NCI-H2227 (cell line): ENCODE results near the gene PRDM1.

ENCODE experiments used
- DNase-seq: peaks from one replicate; lab custom pipeline; 2025; ENCODE audit not compliant: unreplicated experiment; lab: John Stamatoyannopoulos, UW

PRDM1 gene

DNA sequence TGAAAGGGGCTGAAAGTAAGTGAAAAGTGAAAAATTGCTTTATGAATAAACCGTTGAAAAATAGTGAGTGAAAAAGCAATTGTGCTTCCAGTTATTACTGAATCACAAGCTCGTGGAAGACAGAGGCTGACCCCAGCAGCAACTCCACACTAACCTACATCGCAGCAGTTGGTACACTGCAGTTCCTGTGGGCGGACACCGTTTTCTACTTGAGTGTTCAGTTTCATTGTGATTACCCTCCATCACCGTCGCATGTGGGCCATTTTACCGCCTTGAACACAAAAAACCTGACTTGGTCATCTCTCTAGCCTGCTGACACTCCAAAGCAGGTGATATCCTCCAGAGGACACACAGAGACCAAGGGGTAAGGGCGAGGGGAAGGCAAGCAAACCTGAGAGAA is 28.4 kb downstream of the PRDM1 start:
- peak; percentile 42 for DNase-seq

DNA sequence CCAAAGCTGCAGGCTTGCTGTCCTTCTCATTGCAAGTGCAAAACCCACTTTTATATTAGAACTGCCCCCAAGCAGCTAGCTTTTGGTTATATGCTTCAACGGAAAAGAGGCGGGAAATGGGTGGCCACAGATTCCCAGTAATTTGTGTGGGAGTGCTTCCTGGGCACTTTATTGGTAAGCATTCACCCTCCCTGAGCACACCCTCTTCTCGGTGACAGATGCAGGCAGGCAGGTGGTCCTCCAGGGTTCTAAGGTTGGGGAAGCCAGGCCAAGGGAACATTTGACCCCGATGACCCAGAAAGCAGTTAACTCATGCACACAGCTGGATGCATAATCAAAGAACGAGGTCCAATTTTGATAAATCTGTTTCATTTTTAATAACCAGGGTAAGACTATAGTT is 29.1 kb downstream of the PRDM1 start:
- DNase-seq, result no peak

DNA sequence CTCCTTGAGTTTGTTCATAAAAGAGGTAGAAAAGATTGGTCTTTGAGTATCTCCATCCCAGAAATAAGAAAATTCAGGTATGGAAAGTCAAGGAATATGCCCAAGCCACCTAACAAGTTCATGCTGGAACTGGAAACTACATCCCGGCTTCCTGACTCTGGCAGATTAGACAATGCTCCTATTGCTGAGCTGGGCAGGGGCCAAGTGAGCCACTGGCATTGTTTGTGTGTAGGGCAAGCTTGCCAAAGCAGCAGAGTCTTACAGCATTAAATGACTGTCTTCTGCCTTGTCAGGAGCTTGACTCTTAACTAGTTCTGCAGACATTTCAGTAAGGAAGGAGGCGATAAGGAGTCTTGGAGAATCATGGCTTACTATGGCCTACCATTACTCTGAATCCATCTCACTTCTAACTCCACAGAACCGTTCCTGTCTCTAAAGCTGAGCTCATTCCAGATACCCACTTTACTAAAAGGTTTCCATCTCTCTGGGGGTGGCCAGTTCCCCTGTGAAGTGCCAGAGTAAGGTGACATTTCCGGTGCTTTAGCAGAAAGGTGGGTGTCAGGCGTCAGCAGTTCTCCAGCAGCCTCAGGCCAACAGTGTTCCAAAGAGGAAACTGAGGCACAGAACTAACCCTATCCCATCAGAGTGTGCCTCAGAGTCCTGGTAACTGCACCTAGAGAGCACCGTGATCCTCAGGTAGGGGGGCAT is 30.1 kb downstream of the PRDM1 start:
- DNase-seq, result no peak

DNA sequence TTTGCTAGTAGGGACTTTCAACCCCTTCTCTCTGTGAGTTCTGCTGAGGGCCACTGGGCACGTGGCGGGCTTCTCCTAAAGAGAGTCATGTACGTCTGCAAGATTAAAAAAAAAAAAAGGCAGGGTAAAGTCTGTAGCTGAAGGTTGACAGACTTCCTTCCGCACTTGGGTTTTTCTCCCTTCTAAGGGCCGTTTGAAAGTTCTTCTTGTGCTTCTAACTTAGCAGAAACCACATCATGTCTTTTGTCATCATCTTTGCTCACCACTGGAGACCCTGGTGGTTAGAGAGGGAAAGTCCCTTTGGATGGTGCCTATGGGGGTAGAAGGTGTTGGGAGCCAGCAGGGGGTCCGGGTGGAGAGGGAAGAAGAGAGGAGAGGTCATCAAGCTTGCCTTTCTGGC is 31.4 kb downstream of the PRDM1 start:
- DNase-seq, result no peak

DNA sequence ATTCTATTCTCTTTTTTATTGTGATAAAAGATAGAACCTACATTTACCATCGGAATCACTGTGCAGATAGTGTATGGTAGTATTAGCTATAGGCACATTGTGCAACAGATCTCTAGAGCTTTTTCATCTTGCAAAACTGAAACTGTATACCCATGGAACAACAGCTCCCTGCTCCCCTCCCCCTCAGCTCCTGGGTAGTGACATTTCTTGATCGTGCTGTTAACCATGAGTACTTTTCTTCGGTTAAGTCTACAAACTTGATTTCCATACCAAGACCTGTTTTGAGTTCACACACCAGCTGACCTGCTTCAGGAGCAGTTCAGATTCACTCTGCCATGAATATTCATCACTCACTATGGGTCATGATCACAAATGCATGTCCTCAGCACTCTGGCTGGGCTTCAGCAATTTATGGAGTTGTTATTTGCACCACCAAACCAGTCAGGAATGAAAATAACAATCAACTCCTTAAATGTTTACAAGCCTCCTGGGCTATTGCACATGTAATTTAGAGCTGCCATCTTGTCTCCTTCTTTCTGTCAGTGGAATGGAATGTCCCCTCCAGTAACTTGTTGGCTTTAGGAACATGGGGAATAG is 32.8 kb downstream of the PRDM1 start:
- no peak for DNase-seq

DNA sequence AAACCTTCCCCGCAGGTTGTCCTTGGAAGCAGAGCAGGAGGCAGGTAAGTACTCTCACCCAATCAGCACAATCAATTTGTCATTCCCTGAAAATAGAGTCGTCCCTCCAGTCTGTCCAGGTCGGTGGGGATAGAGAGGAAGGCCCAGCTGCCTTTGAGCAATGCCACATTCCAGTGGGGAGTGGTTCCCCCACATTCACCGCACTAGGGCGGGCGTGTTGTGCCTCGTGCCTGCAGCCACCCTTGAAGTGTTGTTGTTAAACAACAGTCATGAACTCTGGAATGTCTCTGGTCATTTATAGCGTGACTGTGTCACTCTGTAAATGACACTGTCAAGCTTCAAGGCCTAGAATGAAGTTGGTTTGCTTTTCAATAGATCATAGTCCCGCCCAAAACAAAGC is 33.4 kb downstream of the PRDM1 start:
- no peak for DNase-seq

DNA sequence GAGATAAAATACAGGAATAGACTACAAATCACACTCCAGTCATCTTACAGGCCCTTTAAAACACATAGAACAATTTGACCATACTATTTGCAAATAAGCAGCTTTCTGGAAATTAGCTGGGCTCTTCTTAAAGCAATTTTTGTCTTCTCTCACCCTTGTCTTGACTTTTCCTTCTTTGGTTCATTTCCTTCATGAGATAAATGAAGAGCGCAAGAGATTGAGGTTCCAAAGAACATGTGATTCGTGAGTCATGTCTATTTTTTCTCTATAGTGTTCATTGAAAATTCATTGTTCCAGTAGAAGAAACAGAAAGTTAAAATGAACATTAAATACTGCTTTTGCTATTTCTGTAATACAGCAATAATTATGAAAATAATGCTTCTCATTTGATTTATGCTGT is 33.9 kb downstream of the PRDM1 start:
- no peak for DNase-seq

DNA sequence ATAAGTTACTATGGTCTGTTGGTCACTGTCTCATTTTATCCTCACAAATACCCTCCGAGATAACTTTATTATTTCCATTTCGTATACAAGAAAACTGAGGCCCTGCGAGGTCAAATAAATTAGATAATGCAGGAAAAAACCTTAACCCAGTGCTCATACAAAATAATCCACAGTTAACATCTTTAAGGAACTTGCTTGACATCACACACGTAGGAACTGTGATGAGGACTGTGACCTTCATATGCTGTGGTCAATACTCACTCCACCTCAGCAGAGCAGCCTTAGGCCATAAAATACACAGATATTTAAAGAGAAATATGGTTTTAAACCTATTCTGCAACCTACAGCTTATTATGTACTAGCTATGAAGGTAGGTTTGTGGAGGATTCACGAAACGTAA is 34.3 kb downstream of the PRDM1 start:
- DNase-seq, result no peak

DNA sequence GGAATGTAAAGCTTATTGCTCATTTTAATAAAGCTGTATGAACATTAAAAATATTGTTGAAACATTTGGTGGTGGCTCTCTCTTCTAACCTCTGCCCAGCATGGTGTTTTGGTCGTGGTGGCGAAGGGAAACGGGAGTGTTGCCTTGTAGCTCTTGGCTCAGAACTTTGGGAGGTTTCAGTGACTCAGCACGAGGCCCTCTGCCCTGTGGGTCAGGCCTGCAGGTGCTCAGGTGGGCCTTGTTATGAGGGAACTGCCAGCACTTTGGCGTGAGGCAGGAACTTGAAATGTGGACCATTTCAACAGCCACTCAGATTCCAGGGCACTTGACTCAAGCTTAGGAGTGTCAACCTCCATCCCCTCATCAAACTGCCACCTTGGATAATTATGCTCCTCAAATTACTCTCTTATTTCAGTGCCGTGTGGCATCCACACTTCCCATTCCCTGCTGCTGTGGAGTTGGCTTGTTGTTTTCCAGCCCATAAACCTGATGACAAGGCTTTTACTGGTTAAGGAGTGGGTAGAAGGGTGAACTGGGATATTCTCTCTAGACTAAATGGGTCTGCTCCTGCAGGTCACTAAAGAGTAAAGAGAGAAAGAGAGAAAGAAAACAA is 36.3 kb downstream of the PRDM1 start:
- DNase-seq, result no peak

DNA sequence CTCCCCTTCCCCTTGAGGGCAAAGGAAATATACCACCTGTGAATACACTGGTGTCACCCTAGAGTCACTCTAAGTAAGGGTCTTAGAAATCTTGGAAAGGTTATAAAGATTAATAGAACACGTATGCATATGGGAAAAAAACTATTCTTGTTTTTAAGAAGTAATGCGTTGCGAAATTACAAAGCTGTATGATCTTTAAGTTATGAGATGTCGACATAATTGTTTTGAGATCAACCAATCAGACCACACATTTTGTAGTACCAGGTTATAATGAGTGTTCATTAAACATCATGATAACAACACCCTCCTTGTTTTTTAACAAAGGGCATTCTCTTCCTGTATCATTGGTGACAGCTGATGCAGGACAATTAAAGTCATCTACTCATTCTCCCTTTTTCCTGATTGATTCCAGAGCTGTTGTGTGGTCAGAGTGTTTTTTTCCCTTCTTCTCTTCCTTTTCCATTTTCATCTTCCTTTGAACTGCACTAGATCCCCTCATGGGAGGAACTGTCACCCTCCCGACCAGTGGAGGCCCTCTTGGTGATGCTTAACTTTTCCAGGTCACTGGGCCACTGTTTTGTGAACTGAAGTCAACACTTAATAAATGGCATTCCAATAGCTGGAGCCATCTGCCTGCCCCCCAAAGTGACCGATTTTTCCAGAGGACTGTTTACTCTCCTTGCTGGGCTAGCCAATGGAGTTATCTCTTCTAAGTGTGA is 37.0 kb downstream of the PRDM1 start:
- DNase-seq, result no peak

DNA sequence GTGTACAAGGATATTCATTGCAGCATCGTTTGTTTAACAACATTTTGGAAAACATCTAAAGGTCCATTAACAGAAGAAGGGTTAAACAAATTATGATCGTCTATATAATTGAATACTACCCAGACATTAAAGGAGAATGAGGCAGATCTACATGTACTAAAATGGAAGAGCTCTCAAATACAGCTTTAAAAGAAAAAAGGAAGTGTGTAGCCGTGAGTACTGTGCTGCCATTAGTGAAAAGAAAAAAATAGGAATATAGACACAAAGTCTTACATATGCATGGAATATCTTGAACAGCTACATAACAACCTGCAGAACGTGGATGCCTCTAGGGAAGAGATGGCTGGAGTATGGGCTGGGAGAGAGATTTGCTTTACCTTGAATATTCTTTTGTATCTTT is 37.9 kb downstream of the PRDM1 start:
- DNase-seq, result no peak

DNA sequence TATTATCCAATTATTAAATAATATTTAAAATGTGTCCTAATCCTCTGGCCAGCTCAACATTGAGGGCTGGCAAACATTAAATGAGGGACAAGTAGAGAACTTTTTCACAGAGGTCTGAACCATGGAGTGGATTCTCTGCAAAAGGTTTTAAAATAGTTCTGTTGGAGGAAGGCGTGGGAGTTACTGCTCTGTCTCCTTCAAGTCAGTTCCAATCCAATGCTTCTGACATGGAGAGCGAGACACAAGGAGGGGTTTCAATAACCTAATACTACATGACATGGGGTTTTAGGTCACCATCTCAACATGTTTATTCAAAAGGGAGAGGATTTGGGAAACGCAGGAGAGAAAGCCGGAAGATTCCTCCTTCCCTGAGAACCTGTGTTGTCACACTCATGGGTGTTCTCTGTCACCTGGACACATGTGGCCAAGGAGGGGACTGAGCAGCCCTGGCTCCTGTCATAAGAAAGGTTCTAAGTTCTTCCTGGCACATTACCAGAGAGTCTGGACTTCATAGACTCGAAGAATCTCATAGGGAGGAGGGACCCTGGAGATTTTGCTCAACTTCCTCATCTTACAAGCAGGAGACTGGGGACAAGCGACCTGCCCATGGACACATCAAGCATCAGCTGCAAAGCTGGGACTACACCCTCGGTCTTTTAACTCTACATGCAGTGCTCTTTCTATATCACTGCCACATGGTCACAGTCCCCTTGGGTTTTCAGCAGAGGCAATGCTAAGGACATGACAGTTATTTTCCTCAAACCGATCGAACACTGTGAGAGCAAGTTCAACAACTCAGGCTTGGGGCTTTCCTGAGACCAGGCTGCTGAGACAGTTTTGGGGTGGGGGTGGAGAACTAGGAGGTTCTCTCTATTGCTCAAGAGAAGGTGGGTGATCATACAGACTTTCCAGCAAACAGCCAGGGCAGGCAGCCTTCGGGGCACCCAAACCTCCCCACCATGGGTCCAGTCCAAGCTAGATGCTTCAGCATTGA is 38.6 kb downstream of the PRDM1 start:
- DNase-seq, result no peak

DNA sequence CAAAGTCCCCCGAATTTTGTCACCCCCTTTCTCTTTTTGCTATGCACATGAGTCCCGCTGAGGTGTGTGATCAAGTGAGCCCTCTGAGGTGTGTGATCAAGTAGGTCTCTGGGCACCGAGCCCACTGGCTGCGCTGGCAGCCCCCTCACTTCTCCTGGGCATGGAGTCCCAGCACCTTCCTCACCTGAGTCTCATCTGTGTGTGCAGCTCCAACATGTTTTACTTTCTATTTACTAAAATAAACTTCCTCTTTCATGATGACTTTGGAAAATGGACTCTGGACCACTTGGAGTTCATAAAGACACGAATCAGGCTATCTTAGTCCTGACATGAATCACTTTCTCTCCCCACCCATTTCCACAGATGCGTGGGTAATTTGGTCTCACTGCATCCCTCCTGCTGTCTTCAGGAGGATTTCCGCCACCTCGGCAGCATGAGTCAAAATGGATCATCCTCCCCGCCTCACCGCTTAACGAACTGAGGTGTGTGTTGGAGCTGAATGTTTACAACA is 39.8 kb downstream of the PRDM1 start:
- no peak for DNase-seq

DNA sequence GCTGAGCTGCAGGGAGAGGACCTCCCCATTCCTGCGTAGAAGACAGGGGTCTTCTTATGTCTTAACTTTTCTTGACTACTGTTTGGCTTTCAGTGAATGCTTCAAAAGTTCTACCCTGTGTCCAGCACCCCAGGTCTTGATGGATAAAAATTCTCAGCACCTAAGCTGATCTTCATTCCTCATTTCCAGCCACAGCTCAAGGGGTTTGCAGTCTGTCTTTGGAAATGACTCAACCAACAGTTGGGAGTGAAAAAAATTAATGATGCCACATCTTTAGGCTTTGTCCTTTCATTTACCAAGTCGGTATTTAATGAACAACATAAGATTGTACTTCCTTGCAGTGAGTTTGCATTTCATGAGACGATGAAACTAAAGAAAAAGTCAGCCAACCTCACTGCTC is 40.3 kb downstream of the PRDM1 start:
- DNase-seq, result no peak

DNA sequence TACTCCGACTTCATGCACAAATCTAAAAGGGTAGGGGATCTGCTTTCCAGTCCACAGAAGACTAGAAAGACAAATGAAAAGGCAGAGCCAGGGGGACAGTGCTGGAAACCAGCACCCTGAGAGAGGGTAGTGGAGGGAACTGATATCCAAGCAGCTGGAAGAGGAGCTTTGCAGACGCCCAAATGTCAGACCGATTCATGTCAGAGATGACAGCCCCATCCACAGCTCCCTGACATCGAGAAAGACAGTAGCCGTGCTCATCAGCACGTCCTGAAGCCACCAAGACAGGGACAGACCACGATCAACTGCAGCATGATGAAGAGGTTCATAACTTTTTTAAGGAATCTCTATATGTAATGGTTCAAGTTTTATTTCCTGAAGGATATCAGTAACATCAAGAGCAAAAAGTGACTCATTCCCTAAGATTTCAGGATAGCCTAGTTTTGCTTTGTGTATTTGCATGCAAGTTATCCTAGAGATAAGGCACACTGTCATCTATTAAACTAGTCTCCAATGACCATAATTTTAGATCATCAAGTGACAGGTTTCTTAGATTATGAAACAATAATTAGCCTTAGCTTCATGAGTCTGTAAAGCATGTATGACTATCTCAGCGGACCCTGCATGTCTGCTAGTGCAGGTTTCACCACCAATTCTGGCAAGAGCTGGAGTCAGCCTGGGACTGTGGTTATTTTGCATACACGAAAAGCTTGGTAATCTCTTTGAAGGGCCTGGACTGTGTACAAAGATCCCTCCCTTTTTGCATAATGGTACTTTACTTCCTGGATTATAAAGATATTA is 43.0 kb downstream of the PRDM1 start:
- no peak for DNase-seq

DNA sequence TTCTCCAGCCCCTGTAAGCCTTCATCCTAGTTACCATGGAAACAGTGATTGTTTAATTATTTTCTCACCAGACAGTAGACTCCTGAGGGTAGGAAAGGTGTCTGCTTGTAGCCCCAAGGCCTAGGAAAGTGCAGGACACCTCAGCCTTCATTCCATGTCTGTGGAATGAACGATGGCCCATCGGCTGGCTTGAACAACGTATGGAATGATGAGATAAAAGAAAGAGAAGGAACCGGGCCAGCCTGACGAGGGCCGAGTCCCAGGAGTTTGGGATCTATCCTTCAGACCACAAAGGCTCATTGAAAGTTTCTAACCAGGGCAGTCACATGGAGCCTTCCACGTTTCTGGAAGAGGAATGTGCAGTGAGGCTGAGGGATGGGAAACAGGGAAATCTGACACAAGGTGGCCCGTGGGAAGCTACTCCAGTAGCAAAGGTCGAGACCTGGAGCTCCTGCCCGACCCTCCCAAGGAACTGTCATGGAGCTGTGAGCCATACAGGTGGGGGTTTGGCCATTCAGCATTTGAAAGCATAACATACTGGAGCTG is 46.1 kb downstream of the PRDM1 start:
- DNase-seq, result no peak

DNA sequence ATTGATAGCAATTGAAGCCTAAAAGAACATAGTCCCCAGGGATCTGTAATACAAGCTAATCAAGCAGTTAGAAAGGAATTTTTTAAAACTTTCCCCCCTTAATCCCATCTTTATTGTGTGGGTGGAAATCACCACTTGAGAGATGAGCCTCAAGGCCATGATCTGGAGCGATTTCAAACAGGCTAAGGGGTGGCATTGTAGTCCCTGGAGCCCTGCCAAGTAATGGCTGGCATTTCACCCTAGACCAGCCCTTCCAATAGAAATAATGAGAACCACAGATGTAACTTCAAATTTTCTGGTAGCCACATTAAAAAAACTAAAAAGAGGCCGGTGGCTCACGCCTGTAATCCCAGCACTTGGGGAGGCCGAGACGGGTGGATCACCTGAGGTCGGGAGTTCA is 46.9 kb downstream of the PRDM1 start:
- peak; percentile 16 for DNase-seq

DNA sequence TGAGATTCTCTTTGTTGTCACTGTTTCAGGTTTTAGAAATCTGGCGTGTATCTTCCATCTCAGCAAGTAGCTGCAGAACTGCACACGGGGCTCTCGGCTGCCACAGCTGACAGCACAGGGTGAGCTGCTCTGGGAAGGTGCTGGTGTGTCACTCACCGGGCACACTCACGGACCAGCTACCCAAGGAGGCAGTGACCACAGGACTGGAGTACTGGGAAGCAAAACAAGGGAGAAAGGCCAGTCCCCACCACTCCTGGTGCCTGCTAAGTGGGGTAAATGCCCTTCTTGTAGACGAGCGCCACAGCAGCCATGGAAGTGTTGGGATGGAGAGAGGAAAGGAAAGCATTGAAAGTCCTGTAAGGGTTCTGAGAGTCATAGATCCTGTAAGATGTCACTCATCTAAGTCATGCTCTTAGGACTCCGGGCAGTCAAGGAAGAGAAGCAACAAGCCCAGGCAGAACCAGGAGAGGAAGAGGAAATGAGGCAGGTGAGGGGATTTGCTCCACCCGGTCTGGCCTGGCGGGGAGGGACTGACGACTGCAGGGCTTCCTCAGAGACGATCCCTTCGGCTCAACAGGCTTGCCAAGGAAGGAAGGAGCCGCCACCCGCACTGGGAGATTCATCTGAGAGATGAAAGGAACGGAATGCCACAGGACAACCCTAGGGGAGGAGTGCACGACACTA is 48.1 kb downstream of the PRDM1 start:
- DNase-seq, result no peak
